ENCODE data around the gene TLR1.

Gene TLR1

DNA sequence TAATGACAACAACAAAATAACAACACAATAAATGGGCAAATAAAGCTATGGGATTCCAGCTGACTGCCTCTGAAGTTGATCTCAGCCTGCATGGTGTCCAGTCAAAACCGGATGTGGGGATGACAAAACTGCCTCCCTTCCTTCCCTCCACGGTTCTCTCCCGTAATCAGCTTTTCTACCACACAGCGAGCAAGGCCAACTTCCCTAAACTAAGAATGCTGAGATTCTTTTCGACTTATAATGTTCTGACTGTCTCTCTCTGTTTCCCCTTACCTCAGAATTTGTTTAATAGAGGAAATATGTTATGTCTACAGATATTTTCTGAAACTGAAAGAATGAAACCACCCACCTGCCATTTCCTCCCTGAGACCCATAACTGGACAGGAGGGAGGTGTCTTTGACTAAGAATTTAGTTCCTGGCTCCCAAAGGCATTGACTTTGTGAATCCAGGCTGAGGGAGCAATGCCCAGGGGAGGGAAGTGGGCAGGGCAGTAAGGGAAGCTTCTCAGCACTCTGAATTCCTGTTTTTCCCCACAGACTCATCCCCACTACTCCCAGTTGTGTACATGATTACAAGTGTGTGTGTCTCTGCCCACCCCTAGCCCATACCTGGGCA lies 1.0 kb upstream of the TLR1 start:
- no peak overlapping the region for H3K4me3 ChIP-seq (ENCODE audit: low read depth, low read length)
- peak; percentile 27 for DNase-seq (ENCODE audit: low read depth)

DNA sequence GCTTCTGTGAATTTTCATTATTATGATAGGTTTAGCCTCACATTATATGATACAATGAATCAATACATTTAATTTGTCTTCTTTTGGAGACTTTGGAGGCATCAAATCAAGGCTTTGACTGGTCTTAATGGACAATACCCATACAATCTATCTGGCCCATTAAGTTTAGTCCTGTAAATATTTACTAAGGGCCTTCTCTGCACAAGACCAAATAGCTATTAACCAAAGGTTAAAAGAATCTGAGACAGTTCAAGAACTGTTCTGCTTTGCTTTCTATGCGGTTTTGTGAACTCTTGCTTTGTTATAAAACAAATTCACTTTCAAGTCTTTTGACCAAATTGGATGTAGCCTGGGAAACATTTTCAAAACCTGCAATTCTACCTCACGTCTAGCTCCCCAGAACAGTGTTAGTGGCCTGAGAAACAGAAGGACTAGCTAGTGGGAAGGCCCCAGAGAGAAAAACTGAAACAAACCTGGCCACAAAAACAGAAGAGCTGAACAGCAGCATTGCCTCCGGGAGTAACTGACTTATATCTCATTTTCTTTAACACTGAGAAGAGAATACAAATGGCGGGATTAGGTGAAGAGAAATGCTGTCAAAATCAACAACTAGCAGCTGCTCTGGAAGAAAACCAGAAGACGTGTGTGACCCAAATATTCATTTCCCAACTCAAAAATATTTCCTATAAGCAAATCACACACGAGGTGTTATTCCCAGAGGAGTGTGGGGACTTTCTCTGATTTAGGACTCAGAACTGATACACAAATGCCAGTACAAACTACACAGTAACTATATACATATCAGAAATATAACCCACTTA lies 548 bp downstream of the TLR1 start:
- TF ChIP-seq, protein P1, sequence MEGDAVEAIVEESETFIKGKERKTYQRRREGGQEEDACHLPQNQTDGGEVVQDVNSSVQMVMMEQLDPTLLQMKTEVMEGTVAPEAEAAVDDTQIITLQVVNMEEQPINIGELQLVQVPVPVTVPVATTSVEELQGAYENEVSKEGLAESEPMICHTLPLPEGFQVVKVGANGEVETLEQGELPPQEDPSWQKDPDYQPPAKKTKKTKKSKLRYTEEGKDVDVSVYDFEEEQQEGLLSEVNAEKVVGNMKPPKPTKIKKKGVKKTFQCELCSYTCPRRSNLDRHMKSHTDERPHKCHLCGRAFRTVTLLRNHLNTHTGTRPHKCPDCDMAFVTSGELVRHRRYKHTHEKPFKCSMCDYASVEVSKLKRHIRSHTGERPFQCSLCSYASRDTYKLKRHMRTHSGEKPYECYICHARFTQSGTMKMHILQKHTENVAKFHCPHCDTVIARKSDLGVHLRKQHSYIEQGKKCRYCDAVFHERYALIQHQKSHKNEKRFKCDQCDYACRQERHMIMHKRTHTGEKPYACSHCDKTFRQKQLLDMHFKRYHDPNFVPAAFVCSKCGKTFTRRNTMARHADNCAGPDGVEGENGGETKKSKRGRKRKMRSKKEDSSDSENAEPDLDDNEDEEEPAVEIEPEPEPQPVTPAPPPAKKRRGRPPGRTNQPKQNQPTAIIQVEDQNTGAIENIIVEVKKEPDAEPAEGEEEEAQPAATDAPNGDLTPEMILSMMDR (conservative IDR thresholded peaks at IDR 0.05; ENCODE audit: low read depth, low read length): no peak
- H3K4me3 ChIP-seq (ENCODE audit: low read depth, low read length): no peak overlapping the region
- peak; percentile 30 for DNase-seq (ENCODE audit: low read depth)

More for the DNA sequence above, 1.0 kb upstream of the TLR1 start:
- TF ChIP-seq, protein P1 (conservative IDR thresholded peaks at IDR 0.05; ENCODE audit: low read depth, low read length): no peak

DNA sequence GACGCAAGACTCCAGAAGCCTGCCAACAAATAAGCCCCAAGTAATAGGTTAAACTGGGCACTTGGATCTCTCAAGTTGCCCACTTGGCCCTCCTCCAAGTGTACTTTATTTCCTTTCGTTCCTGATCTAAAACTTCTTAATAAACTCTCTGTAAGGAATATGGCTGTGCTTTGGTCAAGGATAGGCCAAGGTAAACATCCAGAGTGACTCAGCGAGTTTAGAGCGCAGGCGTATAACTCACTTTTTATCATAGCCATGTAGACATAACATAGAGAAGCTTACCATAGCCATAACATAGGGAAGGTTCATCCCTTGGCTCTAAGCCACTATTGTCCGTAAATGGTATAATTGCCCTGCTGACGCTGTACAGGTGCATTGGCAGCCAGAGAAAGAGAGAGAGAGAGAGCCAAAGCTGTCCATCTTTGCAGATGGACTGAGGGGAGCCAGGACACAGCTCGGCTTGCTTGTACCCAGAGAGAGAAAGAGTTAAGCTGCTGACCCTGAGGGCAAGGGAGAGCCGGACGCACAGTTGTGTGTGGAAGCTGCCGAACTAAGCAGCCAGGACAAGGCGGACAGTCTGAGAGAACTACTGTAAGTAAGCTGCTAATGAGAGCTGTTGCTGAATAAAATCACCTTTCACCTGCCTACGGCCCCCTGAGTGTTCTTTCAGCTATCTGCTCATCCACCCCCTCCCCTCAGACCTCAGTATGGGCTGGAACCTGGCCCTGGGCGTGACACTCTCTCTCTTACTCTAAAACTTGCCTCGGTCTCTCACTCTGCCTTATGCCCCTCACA lies 1.8 kb downstream of the TLR1 start:
- no peak overlapping the region for H3K4me3 ChIP-seq (ENCODE audit: low read depth, low read length)
- TF ChIP-seq, protein P1 (conservative IDR thresholded peaks at IDR 0.05; ENCODE audit: low read depth, low read length): no peak
- DNase-seq (ENCODE audit: low read depth): no peak

DNA sequence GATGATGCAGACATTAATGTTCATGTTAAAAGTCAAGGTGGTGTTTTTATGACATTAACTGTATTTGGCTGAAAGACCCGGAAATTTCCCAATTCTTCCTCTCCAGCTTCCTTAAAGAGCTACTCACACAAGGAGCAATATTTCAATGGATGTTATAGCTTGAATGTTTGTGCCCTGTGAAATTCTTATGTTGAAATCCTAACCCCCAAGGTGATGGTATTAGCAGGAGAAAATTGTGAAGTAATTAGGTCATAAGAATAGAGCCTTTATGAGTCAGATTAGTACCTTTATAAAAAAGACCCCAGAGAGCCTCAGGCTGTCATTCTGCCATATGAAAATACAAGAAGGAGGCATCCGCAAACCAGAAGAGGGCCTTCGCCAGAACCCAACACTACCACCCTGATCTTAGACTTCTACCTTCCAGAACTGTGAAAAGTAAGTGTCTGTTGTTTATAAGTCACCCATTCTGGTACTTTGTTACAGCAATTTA lies 3.6 kb downstream of the TLR1 start:
- H3K4me3 ChIP-seq (ENCODE audit: low read depth, low read length): no peak overlapping the region
- TF ChIP-seq, protein P1 (conservative IDR thresholded peaks at IDR 0.05; ENCODE audit: low read depth, low read length): no peak
- DNase-seq (ENCODE audit: low read depth): peak; percentile 70

DNA sequence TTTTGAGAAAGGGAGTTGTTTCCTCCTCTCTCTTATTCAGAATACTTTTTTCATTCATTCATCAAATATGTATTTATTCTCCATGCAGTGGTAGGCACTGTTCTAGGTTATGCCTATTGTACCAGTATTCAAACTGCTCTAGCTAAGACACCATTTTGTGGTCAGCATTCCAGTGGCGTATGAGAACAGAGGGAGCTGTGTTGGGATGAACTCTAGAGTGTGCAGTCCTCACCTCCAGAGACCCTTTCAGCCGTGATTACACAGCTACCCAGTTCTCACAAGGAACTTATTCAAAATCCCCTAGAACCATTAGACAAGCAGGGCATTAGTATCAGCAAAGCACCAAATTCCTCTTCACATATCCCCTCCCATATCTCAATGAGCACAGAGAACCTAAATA lies 4.2 kb downstream of the TLR1 start:
- DNase-seq (ENCODE audit: low read depth): no peak
- TF ChIP-seq, protein P1 (conservative IDR thresholded peaks at IDR 0.05; ENCODE audit: low read depth, low read length): no peak
- H3K4me3 ChIP-seq (ENCODE audit: low read depth, low read length): no peak overlapping the region

DNA sequence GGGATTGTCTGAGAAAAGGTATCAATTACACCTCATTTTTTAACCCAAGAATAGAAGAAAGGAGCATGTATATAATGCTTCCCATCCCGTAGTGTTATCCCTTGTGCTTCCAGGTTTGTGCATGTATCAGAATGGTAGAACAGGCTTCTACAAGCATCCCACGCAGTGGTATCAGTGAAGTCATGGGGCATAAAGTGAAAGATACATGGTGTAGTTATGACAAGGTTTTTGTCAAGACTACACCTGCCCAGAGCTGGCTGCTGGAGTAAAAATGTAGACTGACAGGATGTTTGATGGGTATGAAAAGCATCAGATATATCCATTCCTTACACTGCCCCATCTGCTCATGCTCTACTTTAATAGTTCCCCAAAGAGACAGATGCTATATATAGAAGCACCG lies 9.5 kb downstream of the TLR1 start:
- no peak overlapping the region for H3K4me3 ChIP-seq (ENCODE audit: low read depth, low read length)
- DNase-seq (ENCODE audit: low read depth): no peak

More for the DNA sequence above, 9.5 kb downstream of the TLR1 start:
- TF ChIP-seq, protein P1 (conservative IDR thresholded peaks at IDR 0.05; ENCODE audit: low read depth, low read length): no peak
